Retinal pigment epithelial cell (primary cell): ENCODE measurements around the gene SYMPK.

Experiments
- DNase-seq: peaks from one replicate; pipeline ENCODE4 v3.0.0-alpha.2; 2010; ENCODE audit warnings: low read depth
- H3K4me3 ChIP-seq: 2 replicates; pipeline ENCODE4 v1.5.1; 2011; ENCODE audit warnings: mild to moderate bottlenecking, low read length, control low read depth, moderate library complexity
- TF ChIP-seq, protein P1 (sequence below): conservative IDR thresholded peaks from 2 replicates; pipeline ENCODE4 v1.5.1; 2011; ENCODE audit warnings: low read depth, low read length, control low read depth, inconsistent platforms

Gene SYMPK

DNA sequence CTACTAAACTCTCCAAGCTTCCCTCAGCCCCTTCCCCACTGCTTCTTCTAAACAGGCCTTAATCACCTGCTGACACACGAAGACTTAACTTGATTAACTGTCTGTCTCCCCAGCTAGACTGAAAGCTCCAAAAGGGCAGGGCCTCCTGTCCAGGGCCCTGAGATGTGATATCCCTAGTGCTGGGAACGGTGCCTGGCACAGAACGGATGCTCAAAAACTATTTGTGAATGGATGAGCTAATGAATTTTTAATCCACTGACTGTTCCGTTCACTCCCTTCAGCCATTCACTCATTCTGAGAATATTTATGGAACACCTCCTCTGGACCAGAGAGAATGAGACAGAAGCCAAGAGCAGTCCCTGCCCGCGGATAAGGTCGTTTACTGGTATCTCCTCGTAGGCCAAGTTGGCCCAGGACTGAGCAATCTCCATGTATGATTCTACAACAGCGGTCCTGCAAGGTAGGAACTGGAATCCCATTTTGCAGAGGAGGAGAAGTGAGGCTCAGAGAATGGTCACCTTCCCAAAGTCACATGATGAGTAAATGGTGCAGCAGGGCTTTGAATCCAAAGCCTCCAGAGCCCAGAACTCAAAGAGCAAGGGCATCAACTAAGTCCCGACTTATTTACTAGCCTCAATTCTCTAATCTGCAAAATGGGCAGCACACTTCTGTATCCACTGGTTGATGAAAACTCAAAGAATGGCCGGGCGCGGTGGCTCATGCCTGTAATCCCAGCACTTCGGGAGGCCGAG, 73.7 kb downstream of the SYMPK start:
- DNase-seq: no peak
- H3K4me3 ChIP-seq: no peak overlapping the region
- TF ChIP-seq, protein P1, sequence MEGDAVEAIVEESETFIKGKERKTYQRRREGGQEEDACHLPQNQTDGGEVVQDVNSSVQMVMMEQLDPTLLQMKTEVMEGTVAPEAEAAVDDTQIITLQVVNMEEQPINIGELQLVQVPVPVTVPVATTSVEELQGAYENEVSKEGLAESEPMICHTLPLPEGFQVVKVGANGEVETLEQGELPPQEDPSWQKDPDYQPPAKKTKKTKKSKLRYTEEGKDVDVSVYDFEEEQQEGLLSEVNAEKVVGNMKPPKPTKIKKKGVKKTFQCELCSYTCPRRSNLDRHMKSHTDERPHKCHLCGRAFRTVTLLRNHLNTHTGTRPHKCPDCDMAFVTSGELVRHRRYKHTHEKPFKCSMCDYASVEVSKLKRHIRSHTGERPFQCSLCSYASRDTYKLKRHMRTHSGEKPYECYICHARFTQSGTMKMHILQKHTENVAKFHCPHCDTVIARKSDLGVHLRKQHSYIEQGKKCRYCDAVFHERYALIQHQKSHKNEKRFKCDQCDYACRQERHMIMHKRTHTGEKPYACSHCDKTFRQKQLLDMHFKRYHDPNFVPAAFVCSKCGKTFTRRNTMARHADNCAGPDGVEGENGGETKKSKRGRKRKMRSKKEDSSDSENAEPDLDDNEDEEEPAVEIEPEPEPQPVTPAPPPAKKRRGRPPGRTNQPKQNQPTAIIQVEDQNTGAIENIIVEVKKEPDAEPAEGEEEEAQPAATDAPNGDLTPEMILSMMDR: no peak

DNA sequence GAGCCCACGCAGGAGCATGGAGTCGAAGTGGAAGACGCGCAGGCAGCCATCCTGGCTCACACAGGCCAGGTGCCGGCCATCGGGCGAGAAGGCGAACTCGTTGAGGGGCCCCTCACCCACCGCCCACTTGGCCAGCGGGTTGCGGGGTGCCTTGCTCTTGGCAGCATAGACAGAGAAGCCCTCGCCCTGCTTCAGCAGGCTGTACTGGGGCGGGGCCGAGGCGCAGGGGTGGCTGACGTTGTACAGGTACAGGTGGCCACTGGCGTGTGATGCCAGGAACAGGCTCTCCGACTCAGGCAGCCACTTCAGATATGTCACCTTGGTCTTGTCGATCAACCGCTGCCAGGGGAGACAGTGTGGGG, 76.4 kb downstream of the SYMPK start:
- no peak overlapping the region for H3K4me3 ChIP-seq
- TF ChIP-seq, protein P1: no peak
- DNase-seq: no peak

DNA sequence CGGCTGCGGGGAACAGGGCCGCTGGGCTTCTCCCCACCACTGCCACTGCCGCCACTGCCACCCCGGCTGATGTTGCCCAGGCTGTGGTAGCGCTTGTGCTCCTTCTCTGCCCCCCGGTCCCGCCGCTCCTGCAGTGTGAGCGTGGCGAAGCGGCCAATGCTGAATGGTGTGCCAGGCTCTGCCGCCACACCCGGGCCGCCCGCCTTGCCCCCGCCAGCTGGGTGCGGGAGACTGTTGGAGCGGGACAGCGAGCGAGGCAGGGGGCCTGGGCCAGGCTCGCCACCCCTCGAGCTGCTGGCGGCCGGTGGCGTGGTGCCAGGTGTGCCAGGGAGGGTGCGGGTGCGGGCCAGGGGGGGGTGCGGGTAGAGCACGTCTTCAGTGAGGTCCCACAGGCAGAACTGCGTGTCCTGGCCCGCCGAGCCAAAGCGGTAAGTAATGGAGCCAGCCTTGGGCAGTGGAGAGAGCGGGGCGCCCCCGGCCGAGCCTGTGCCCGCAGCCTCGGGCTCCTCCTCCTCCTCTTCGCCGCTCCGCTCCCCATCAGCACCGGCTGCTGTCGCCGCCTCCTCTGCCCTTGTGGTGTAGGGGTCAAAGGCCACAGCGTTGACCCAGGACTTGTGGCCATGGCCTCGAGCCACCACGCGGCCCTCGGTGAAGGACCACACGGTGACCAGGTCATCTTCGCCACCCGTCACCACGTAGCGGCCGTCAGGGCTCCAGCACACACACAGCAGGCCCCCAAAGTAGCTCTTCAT, 77.0 kb downstream of the SYMPK start:
- no peak for DNase-seq
- no peak overlapping the region for H3K4me3 ChIP-seq

DNA sequence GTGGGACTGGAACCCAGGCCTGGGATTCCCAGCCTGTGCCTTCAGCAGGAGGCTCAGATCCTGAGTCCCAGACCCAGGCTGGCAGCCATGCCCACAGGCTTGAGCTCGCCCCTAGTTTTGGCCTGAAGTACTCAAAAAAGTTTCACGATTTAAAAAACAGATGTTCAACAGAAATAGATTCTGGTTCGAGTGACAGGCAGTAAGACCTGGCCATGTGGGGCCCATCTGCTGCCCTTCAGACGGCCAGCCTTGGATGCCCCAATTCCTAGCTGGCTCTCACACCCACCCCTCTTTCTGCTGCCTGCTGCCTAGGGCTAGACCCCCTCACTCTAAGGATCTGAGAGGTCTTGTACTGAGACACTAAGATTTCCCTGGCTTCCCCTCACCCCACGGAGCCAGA, 77.8 kb downstream of the SYMPK start:
- H3K4me3 ChIP-seq: no peak overlapping the region
- DNase-seq: no peak
- TF ChIP-seq, protein P1: no peak

More for the DNA sequence above, 77.0 kb downstream of the SYMPK start:
- TF ChIP-seq, protein P1: no peak

DNA sequence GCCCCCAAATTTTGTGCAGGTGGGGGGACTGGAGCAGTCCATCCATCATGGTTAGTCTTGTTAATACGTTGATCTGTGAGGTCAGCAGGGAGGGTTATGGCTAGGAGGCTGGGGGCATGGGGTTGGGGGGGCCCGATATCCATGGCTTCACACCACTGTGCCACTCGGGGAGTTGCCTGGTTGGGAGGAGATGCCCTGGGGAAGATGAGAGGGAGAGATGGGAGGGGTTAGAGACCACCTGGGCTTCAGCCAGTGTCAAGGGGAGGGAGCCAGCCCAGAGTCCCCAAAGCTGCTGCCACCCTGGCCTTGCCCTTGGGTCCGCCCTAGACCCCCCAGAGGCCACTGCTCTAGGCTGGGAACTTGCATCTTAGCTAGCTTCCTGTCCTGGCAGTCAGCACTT, 78.9 kb downstream of the SYMPK start:
- H3K4me3 ChIP-seq: no peak overlapping the region
- DNase-seq: no peak
- TF ChIP-seq, protein P1: no peak

DNA sequence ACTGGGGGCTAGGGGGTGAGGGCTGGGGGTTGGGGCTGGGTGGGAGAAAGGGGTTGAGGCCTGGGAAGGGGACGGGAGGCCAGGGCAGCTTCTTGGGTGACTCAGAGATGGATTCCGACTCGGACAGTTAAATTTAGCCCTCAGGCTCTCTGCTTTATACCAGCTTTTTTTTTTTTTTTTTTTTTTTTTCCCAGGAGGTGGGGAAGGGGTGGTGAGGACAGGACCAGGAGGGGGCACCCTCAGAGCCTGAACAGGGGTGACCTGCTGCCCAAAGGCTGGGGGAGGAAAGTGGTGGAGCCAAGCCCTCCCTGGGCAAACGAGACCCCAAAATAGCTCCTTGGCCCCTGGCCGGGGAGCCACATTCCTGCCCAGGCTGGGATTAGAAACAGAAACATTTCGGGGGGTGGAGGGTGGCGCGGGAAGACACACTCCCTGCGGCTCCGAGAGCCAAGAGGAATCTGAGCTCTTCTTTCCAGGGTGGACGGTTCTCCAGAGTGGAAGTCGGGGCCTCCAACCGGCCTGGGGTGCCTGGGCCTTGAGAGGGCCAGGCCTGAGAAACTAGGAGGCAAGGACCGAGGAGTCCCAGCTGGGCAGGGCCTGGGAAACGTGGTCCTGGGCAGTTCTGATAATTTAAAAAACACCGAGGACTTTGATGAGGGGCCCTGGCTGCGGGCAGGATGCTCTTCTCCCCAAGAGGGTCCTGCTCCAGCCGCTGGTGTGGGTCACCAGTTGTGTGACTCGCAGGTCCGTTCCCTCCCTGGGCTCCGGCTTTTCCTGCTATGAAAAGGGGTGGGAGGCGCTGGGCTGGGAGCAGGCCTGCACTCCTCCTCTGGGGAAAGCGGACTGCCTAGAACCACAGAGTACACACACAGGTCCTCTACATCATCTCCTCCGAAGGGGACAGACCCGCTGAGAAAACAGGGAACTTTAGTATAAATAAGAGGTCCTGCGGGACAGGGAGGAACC, 79.8 kb downstream of the SYMPK start:
- H3K4me3 ChIP-seq: peak overlapping the region; percentile 54
- TF ChIP-seq, protein P1: peak; percentile 22
- DNase-seq: no peak
